DOHH2 (cell line): ENCODE measurements around the gene MLANA.
"Not testable (repeated sequence)": the region's sequence is repeated elsewhere in the genome, so short reads cannot be mapped to it uniquely, and the experiment has no call there.

Experiments
- H3F3A ChIP-seq: fragments of 200-600 bp; sonication (generic), shearing (Covaris generic); 2 replicates; pipeline ENCODE4 v1.6.0; 2016; ENCODE audit warnings: antibody characterized with exemption, mild to moderate bottlenecking; ENCODE audit not compliant: control insufficient read depth, insufficient read depth
- H3K27ac ChIP-seq: fragments of 200-600 bp; sonication (generic); 2 replicates; pipeline ENCODE4 v1.5.1; 2014; ENCODE audit warnings: low read depth, mild to moderate bottlenecking, low read length, moderate library complexity
- H3K27me3 ChIP-seq: fragments of 200-600 bp; sonication (generic); 2 replicates; pipeline ENCODE4 v1.6.1; 2014; ENCODE audit warnings: mild to moderate bottlenecking, low read length, mixed read lengths; ENCODE audit not compliant: control insufficient read depth
- H3K36me3 ChIP-seq: fragments of 200-600 bp; sonication (generic); 2 replicates; pipeline ENCODE4 v1.6.1; 2014; ENCODE audit warnings: mild to moderate bottlenecking, low read length, moderate library complexity, mixed read lengths; ENCODE audit not compliant: control insufficient read depth
- H3K4me1 ChIP-seq: fragments of 200-600 bp; sonication (generic); 2 replicates; pipeline ENCODE4 v1.6.1; 2014; ENCODE audit warnings: mild to moderate bottlenecking, low read length, mixed read lengths; ENCODE audit not compliant: control insufficient read depth
- H3K4me2 ChIP-seq: fragments of 200-600 bp; sonication (generic); 2 replicates; pipeline ENCODE4 v1.6.0; 2014; ENCODE audit warnings: mild to moderate bottlenecking, low read length, moderate library complexity
- H3K4me3 ChIP-seq: fragments of 200-600 bp; sonication (generic); 2 replicates; pipeline ENCODE4 v1.5.1; 2014; ENCODE audit warnings: mild to moderate bottlenecking, low read length, mixed read lengths
- H3K79me2 ChIP-seq: fragments of 200-600 bp; sonication (generic); 2 replicates; pipeline ENCODE4 v1.6.1; 2014; ENCODE audit warnings: mild to moderate bottlenecking, low read length, mixed read lengths; ENCODE audit not compliant: control insufficient read depth
- H3K9me2 ChIP-seq: fragments of 200-600 bp; sonication (generic); replicated peaks from 2 replicates; pipeline ENCODE4 v1.6.1; 2014; ENCODE audit warnings: mild to moderate bottlenecking, low read length, mixed read lengths; ENCODE audit not compliant: control insufficient read depth
- H3K9me3 ChIP-seq: fragments of 200-600 bp; sonication (generic); 2 replicates; pipeline ENCODE4 v1.6.1; 2014; ENCODE audit warnings: antibody characterized with exemption, low read length, mixed read lengths; ENCODE audit not compliant: control insufficient read depth, insufficient read depth
- H4K20me1 ChIP-seq: fragments of 200-600 bp; sonication (generic); 2 replicates; pipeline ENCODE4 v1.6.0; 2014; ENCODE audit warnings: low read depth, mild to moderate bottlenecking, antibody characterized with exemption, low read length, moderate library complexity; ENCODE audit not compliant: control insufficient read depth, insufficient read depth
- CTCF ChIP-seq: fragments of 200-600 bp; sonication (generic); IDR thresholded peaks from one replicate; pipeline ENCODE4 v1.5.1; 2014; ENCODE audit warnings: antibody characterized with exemption, mild to moderate bottlenecking, low read depth, low read length; ENCODE audit not compliant: poor library complexity, severe bottlenecking
- EZH2phosphoT487 ChIP-seq: fragments of 200-600 bp; sonication (generic); IDR thresholded peaks from 2 replicates; pipeline ENCODE4 v1.6.1; 2017; ENCODE audit warnings: borderline replicate concordance, mild to moderate bottlenecking, antibody characterized with exemption, low read length, moderate library complexity, mixed read lengths

Gene MLANA

GRCh38 chr9:5879419-5880181 is 11.1 kb upstream of the MLANA start:
- Histone ChIP-seq H3F3A (no peaks in the 10 kb centered on the region), H3K9me2 (no peaks in the 10 kb centered on the region), H3K27ac (no peak overlapping the region), H3K4me2 (no peak overlapping the region), H4K20me1 (no peaks in the 10 kb centered on the region), H3K9me3 (no peaks in the 10 kb centered on the region), H3K27me3 (no peaks in the 10 kb centered on the region), H3K79me2 (no peaks in the 10 kb centered on the region), H3K4me1 (no peaks in the 10 kb centered on the region), H3K4me3 (no peak overlapping the region), H3K36me3 (no peaks in the 10 kb centered on the region)
- TF ChIP-seq EZH2phosphoT487 = no peak
- TF ChIP-seq CTCF = no peak

- not testable (repeated sequence) for H3K9me2 ChIP-seq, H4K20me1 ChIP-seq, H3K4me3 ChIP-seq, H3K79me2 ChIP-seq, H3F3A ChIP-seq, H3K4me1 ChIP-seq, H3K36me3 ChIP-seq, H3K27ac ChIP-seq, H3K9me3 ChIP-seq, H3K27me3 ChIP-seq, H3K4me2 ChIP-seq
Observed at GRCh38 chr9:5882244-5883012, 8.3 kb upstream of the MLANA start.

GRCh38 chr9:5884191-5884590 is 6.5 kb upstream of the MLANA start:
- H3K4me1 ChIP-seq = no peaks in the 10 kb centered on the region
- H3K27ac ChIP-seq = no peak overlapping the region
- TF ChIP-seq EZH2phosphoT487 (no peak), CTCF (no peak)
- H3K79me2 ChIP-seq = no peaks in the 10 kb centered on the region
- H3K9me3 ChIP-seq = no peaks in the 10 kb centered on the region
- no peak overlapping the region for H3K4me3 ChIP-seq
- H3F3A ChIP-seq = no peaks in the 10 kb centered on the region
- no peaks in the 10 kb centered on the region for H3K36me3 ChIP-seq
- peaks cover 8% of the 10 kb centered on the region; the same call in 1 of the 2 replicates for H3K27me3 ChIP-seq
- H4K20me1 ChIP-seq = no peaks in the 10 kb centered on the region
- H3K4me2 ChIP-seq = no peak overlapping the region
- H3K9me2 ChIP-seq = no peaks in the 10 kb centered on the region
